Panc1 (cell line): ENCODE measurements around the gene FAM83E. TPM values are rescaled to one million over a fixed set of nuclear protein-coding genes. Genes with fewer than 3 reads are reported as not detected.
A peak's percentile ranks its signal among the peaks of the same experiment; 100 is the strongest.

Experiments
- ATAC-seq: fragments of 200-7000 bp; cut with Tn5 transposase; 2 replicates; pipeline ENCODE4 v1.9.1; 2020; ENCODE audit warnings: mild to moderate bottlenecking, moderate library complexity
- BruUV-seq: library from RNA; stranded (reverse); fragments of 400-500 nt; replicated peaks from 2 replicates; lab custom pipeline; 2021; lab: Mats Ljungman, UMichigan
- CTCF ChIA-PET: fragments of 300-600 bp; sonication (Branson Sonifier 250); formaldehyde crosslinking; loops from one replicate; lab custom pipeline; 2022; ENCODE audit warnings: antibody characterized with exemption; lab: Charles Lee
- POLR2A ChIA-PET: fragments of 300-600 bp; sonication (Branson Sonifier 250); formaldehyde crosslinking; loops from one replicate; lab custom pipeline; 2022; ENCODE audit warnings: antibody characterized with exemption; lab: Charles Lee
- DNase-seq: peaks from one replicate; pipeline ENCODE4 v3.0.0-alpha.2; 2010; ENCODE audit warnings: low read depth, low spot score
- H3K27ac ChIP-seq: 2 replicates; pipeline ENCODE4 v1.5.1; 2011; ENCODE audit warnings: mild to moderate bottlenecking, low read length, inconsistent platforms
- H3K27me3 ChIP-seq: fragments of 200-500 bp; sonication (Bioruptor generic); 2 replicates; pipeline ENCODE4 v1.6.0; 2014; ENCODE audit warnings: low read length, inconsistent platforms; ENCODE audit not compliant: control insufficient read depth, insufficient read depth
- H3K36me3 ChIP-seq: fragments of 200-500 bp; sonication (Bioruptor generic); 2 replicates; pipeline ENCODE4 v1.5.1; 2014; ENCODE audit warnings: inconsistent platforms, mild to moderate bottlenecking, low read length, moderate library complexity; ENCODE audit not compliant: control insufficient read depth, insufficient read depth
- H3K4me1 ChIP-seq: 2 replicates; pipeline ENCODE4 v1.5.1; 2011; ENCODE audit warnings: inconsistent platforms, mild to moderate bottlenecking, low read length, moderate library complexity; ENCODE audit not compliant: control insufficient read depth, insufficient read depth
- H3K4me3 ChIP-seq, 2 experiments: 2 replicates each; pipeline ENCODE4 v1.5.1; 2011 to 2012; ENCODE audit warnings: low read depth in 2 of 2, low read length in 2 of 2, mild to moderate bottlenecking in 2 of 2, inconsistent platforms in 1 of 2, moderate library complexity in 1 of 2
- H3K9me3 ChIP-seq: fragments of 200-500 bp; sonication (Bioruptor generic); 2 replicates; pipeline ENCODE4 v1.5.1; 2014; ENCODE audit warnings: low read depth, mild to moderate bottlenecking, inconsistent platforms, low read length, moderate library complexity; ENCODE audit not compliant: control insufficient read depth, insufficient read depth
- CTCF ChIP-seq: fragments of 450-650 bp; IDR thresholded peaks from 2 replicates; pipeline ENCODE4 v1.5.1; 2017; ENCODE audit warnings: mild to moderate bottlenecking
- POLR2AphosphoS5 ChIP-seq: IDR thresholded peaks from 2 replicates; pipeline ENCODE4 v1.6.1; 2012; ENCODE audit warnings: mild to moderate bottlenecking, low read depth, low read length, moderate library complexity
- REST ChIP-seq, 2 experiments: IDR thresholded peaks; 2 replicates each; pipeline ENCODE4 v1.6.1; 2011 to 2012; ENCODE audit warnings: low read depth in 2 of 2, control low read depth in 1 of 2, low read length in 1 of 2, mild to moderate bottlenecking in 1 of 2, moderate library complexity in 1 of 2; ENCODE audit not compliant: insufficient read depth in 1 of 2
- SIN3A ChIP-seq: IDR thresholded peaks from 2 replicates; pipeline ENCODE4 v1.6.1; 2012; ENCODE audit warnings: low read depth, mild to moderate bottlenecking, low read length, moderate library complexity, borderline replicate concordance; ENCODE audit not compliant: insufficient read depth
- TCF7L2 ChIP-seq: IDR thresholded peaks from 2 replicates; pipeline ENCODE4 v1.6.1; 2011; ENCODE audit warnings: mild to moderate bottlenecking, low read depth, low read length, inconsistent platforms
- in situ Hi-C: cut with HindIII; loops from 2 replicates; pipeline ENCODE4 v1.10.0; 2016; ENCODE audit warnings: low sequenced_read_pairs, low pct_unique_long_range_greater_than_20kb
- intact Hi-C: fragments of 100-400 bp; cut with micrococcal nuclease; formaldehyde crosslinking; loops from one replicate; pipeline ENCODE4 v1.10.0; 2022; ENCODE audit not compliant: unreplicated experiment
- total RNA-seq: library from RNA; stranded (reverse); gene quantifications from one replicate; pipeline ENCODE4 v1.2.1, GENCODE V29; 2021; ENCODE audit not compliant: unreplicated experiment

Gene FAM83E
- total RNA-seq, 1 experiment from 2014 or later, result 1.0 TPM

GRCh38 chr19:48624067-48624594 is 9.3 kb upstream of the FAM83E start:
- Histone ChIP-seq H3K36me3 (no peaks in the 10 kb centered on the region), H3K9me3 (no peaks in the 10 kb centered on the region), H3K27me3 (no peaks in the 10 kb centered on the region), H3K4me3 (peak overlapping the region; percentile 37 to 39), H3K27ac (peak overlapping the region; percentile 82), H3K4me1 (peaks cover 8% of the 10 kb centered on the region)
- ChIA-PET CTCF (no interaction called here), POLR2A (interaction anchor here (0.5 to 0.7 kb wide), 3 partner anchors 21 to 149 kb away, joined by 3 to 6 read pairs (median 5); no protein-coding TSS in a partner anchor)
- DNase-seq (no peak), ATAC-seq (peak; percentile 90)
- intact Hi-C loops (no loop called here), in situ Hi-C loops (no loop called here)
- TF ChIP-seq TCF7L2 (no peak), REST (IDR thresholded peaks at IDR 0.05; ENCODE audit: insufficient read depth in 1 of 2, low read depth in 2 of 2, low read length in 1 of 2) (no peak), POLR2AphosphoS5 (no peak), SIN3A (no peak), CTCF (no peak)
- no TSS peak for BruUV-seq

- POLR2A ChIA-PET, result interaction anchor here (0.5 to 0.7 kb wide), 3 partner anchors 21 to 148 kb away, joined by 3 to 6 read pairs (median 5); no protein-coding TSS in a partner anchor
- intact Hi-C loops (no loop called here), in situ Hi-C loops (no loop called here)
Observed at GRCh38 chr19:48623556-48624066, 8.7 kb upstream of the FAM83E start.

More at GRCh38 chr19:48623556-48624066, 8.7 kb upstream of the FAM83E start:
- DNase-seq, result no peak
- H3K4me3 ChIP-seq, result peak overlapping the region; percentile 11 to 39; a peak in 3 of 4 replicates
- H3K27ac ChIP-seq, result peak overlapping the region; percentile 82
- peaks cover 8% of the 10 kb centered on the region for H3K4me1 ChIP-seq
- peaks cover 4% of the 10 kb centered on the region; the same call in 1 of the 2 replicates for H3K36me3 ChIP-seq
- TF ChIP-seq CTCF (no peak), SIN3A (no peak), TCF7L2 (no peak), REST (IDR thresholded peaks at IDR 0.05; ENCODE audit: insufficient read depth in 1 of 2, low read depth in 2 of 2, low read length in 1 of 2) (no peak), POLR2AphosphoS5 (no peak)
- CTCF ChIA-PET, result no interaction called here
- ATAC-seq, result no peak
- no peaks in the 10 kb centered on the region for H3K27me3 ChIP-seq
- no peaks in the 10 kb centered on the region for H3K9me3 ChIP-seq
- no TSS peak for BruUV-seq
